Measurements from ENCODE around the gene GRID1.

GRID1 gene

DNA sequence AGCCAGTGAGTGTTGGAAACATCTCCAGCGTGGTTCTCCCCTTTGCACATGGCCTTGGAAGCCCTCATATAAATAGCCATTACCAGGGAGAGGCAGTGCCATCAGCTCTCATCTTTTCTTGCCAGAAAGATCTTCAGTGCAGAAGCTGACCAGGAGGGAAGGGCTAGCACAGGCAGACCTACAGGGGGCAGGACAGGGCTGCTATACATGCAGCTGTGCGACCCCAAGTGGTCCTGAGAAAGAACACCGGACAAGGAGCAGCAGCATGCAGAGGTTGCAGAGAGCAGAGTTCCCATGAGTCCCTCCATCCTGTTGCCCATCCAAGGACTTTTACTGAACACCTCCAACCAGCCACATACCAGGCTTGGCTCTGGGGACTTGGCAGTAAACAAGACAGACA lies 17.1 kb downstream of the GRID1 start:
- Histone ChIP-seq H3K4me1 (no peaks in the 10 kb centered on the region), H3K27ac (no peak overlapping the region)
- intact Hi-C loops (cut with DNase I; ENCODE audit: low total_unique reads) = no loop called here

GRCh38 chr10:86348321-86349210 lies 18.0 kb downstream of the GRID1 start:
- Histone ChIP-seq H3K4me3 (no peak overlapping the region), H3K9me3 (peaks cover 0 to 3% (median 0%) of the 10 kb centered on the region in 3 donors), H3K27ac (no peak overlapping the region), H3K27me3 (no peaks in the 10 kb centered on the region), H3K4me1 (no peaks in the 10 kb centered on the region), H3K36me3 (no peaks in the 10 kb centered on the region)
- peak in 1 of 2 experiments; percentile 7 for TF ChIP-seq CTCF (IDR thresholded peaks at IDR 0.05)
- DNase-seq = no peak
- intact Hi-C loops (cut with DNase I; ENCODE audit: low total_unique reads) = no loop called here

More for the DNA sequence above, 17.1 kb downstream of the GRID1 start:
- Histone ChIP-seq H3K36me3 (no peaks in the 10 kb centered on the region), H3K9me3 (peaks cover 0 to 3% (median 0%) of the 10 kb centered on the region in 3 donors), H3K27me3 (no peaks in the 10 kb centered on the region), H3K4me3 (no peak overlapping the region)
- TF ChIP-seq CTCF (IDR thresholded peaks at IDR 0.05) = no peak
- no peak for DNase-seq

- H3K9me3 ChIP-seq = peaks cover 0 to 3% (median 0%) of the 10 kb centered on the region in 3 donors
- no peaks in the 10 kb centered on the region for H3K27me3 ChIP-seq
- H3K4me3 ChIP-seq = no peak overlapping the region
- no peak for TF ChIP-seq CTCF (IDR thresholded peaks at IDR 0.05)
- no peaks in the 10 kb centered on the region for H3K4me1 ChIP-seq
- H3K36me3 ChIP-seq = no peaks in the 10 kb centered on the region
- no peak overlapping the region for H3K27ac ChIP-seq
- no peak for DNase-seq
- intact Hi-C loops (cut with DNase I; ENCODE audit: low total_unique reads) = no loop called here
Measured at GRCh38 chr10:86347856-86348255, 18.7 kb downstream of the GRID1 start.

DNA sequence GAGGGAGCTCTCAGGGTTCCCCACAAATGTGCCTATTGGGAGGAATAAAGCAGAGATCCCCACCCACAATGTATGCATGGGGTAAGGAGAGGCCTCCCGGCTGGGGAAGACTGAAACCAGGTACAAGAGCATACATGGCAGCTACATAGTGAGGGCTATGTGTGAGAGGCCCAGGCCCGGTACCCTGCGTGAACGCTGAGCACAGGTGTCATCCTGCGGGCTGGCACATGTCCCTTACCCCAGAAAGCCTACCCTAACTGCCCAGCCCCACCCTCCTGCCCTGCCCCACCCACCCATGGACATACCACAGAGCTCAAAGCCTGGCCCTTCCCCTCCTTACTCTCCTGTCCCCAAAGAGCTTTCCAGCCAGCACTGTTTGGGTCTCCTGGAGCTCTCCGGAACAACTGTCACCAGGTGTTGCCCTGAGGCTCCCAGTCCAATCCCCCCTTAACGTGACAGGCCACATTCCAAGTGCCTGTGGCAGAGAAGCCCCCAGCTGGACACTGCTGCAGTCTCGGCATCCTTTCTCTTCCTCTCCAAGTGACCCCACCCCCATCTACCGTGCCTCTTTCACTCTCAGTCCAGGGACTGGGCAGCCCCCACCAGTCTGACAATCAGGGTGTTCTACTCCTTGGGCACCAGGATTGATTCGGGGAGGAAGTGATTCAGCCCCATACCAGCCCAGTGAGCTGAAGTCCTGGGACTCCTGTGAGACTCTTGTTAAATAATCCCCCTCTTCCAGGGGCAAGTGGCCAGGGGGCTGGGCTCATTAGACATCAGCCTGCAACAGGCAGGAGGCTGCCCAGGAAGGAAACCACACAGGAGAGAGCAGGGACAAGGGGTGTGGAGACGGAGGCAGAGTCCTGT lies 19.6 kb downstream of the GRID1 start:
- no peaks in the 10 kb centered on the region for H3K4me1 ChIP-seq
- peak in 1 of 2 donors; percentile 28 for DNase-seq
- no peak overlapping the region for H3K4me3 ChIP-seq
- no peaks in the 10 kb centered on the region for H3K36me3 ChIP-seq
- H3K27me3 ChIP-seq = no peaks in the 10 kb centered on the region
- no peaks in the 10 kb centered on the region for H3K9me3 ChIP-seq
- TF ChIP-seq CTCF (IDR thresholded peaks at IDR 0.05) = no peak
- intact Hi-C loops (cut with DNase I; ENCODE audit: low total_unique reads) = no loop called here
- H3K27ac ChIP-seq = no peak overlapping the region

- Histone ChIP-seq H3K36me3 (no peaks in the 10 kb centered on the region), H3K27ac (no peak overlapping the region), H3K27me3 (no peaks in the 10 kb centered on the region), H3K4me1 (no peaks in the 10 kb centered on the region), H3K9me3 (no peaks in the 10 kb centered on the region), H3K4me3 (no peak overlapping the region)
- intact Hi-C loops (cut with DNase I; ENCODE audit: low total_unique reads) = no loop called here
- TF ChIP-seq CTCF (IDR thresholded peaks at IDR 0.05) = no peak
- DNase-seq = peak in 1 of 2 donors; percentile 24
Measured at GRCh38 chr10:86345859-86346798, 20.5 kb downstream of the GRID1 start.
